ENCODE results near the gene P3H1. TPM values are rescaled to one million over a fixed set of nuclear protein-coding genes. Genes with fewer than 3 reads are reported as not detected.

P3H1 gene
- total and polyA plus RNA-seq, 2 experiments from 2014 or later = 102 to 192 TPM

- Histone ChIP-seq H2AFZ (no peak overlapping the region), H3K9me3 (ENCODE audit: low read depth) (no peaks in the 10 kb centered on the region), H3K4me3 (no peak overlapping the region), H4K20me1 (ENCODE audit: insufficient read depth, poor library complexity, severe bottlenecking) (no peaks in the 10 kb centered on the region), H3K27me3 (no peaks in the 10 kb centered on the region), H3K36me3 (replicated peaks; ENCODE audit: insufficient read depth, low read depth) (no peaks in the 10 kb centered on the region), H3K79me2 (no peaks in the 10 kb centered on the region), H3K4me2 (no peak overlapping the region), H3K4me1 (ENCODE audit: insufficient read depth) (peaks cover 5% of the 10 kb centered on the region), H3K27ac (no peak overlapping the region), H3K9me2 (replicated peaks; ENCODE audit: insufficient read depth) (no peaks in the 10 kb centered on the region)
- peak; percentile 62 for DNase-seq (ENCODE audit: low spot score)
- TF ChIP-seq EZH2 (IDR thresholded peaks at IDR 0.05; ENCODE audit: borderline replicate concordance) (no peak), CTCF (IDR thresholded peaks at IDR 0.05; ENCODE audit: poor library complexity) (peak; percentile 57)
- WGBS (ENCODE audit: low lambda C conversion rate, missing lambda C conversion rate) = 73% methylated on average over 14 of the region's 14 CpGs
Measured at GRCh38 chr1:42747125-42747524, 19.7 kb downstream of the P3H1 start.

- H3K27ac ChIP-seq = no peak overlapping the region
- H3K9me3 ChIP-seq (ENCODE audit: low read depth) = no peaks in the 10 kb centered on the region
- TF ChIP-seq EZH2phosphoT487 (IDR thresholded peaks at IDR 0.05; ENCODE audit: low read depth, severe bottlenecking, unreplicated experiment) = no peak
- no peak for TF ChIP-seq CTCF (IDR thresholded peaks at IDR 0.05; ENCODE audit: poor library complexity)
- TF ChIP-seq EZH2 (IDR thresholded peaks at IDR 0.05; ENCODE audit: borderline replicate concordance) = no peak
- H3K4me3 ChIP-seq = no peak overlapping the region
- peaks cover 5% of the 10 kb centered on the region for H3K4me1 ChIP-seq (ENCODE audit: insufficient read depth)
- no peaks in the 10 kb centered on the region for H3K36me3 ChIP-seq (replicated peaks; ENCODE audit: insufficient read depth, low read depth)
- no peak for DNase-seq (ENCODE audit: low spot score)
- WGBS (ENCODE audit: low lambda C conversion rate, missing lambda C conversion rate) = 98% methylated on average over 12 of the region's 12 CpGs
- H4K20me1 ChIP-seq (ENCODE audit: insufficient read depth, poor library complexity, severe bottlenecking) = no peaks in the 10 kb centered on the region
- H3K9me2 ChIP-seq (replicated peaks; ENCODE audit: insufficient read depth) = no peaks in the 10 kb centered on the region
- H2AFZ ChIP-seq = no peak overlapping the region
- no peak overlapping the region for H3K4me2 ChIP-seq
- no peaks in the 10 kb centered on the region for H3K27me3 ChIP-seq
- H3K79me2 ChIP-seq = no peaks in the 10 kb centered on the region
Measured at GRCh38 chr1:42746436-42747105, 20.3 kb downstream of the P3H1 start.

- Histone ChIP-seq H3K4me2 (no peak overlapping the region), H3K27me3 (no peaks in the 10 kb centered on the region), H4K20me1 (ENCODE audit: insufficient read depth, poor library complexity, severe bottlenecking) (no peaks in the 10 kb centered on the region), H3K79me2 (no peaks in the 10 kb centered on the region), H3K36me3 (replicated peaks; ENCODE audit: insufficient read depth, low read depth) (no peaks in the 10 kb centered on the region), H3K9me2 (replicated peaks; ENCODE audit: insufficient read depth) (no peaks in the 10 kb centered on the region), H3K9me3 (ENCODE audit: low read depth) (no peaks in the 10 kb centered on the region), H2AFZ (no peak overlapping the region), H3K27ac (no peak overlapping the region), H3K4me1 (ENCODE audit: insufficient read depth) (peaks cover 6% of the 10 kb centered on the region), H3K4me3 (no peak overlapping the region)
- no peak for DNase-seq (ENCODE audit: low spot score)
- TF ChIP-seq CTCF (IDR thresholded peaks at IDR 0.05; ENCODE audit: poor library complexity) (no peak), EZH2phosphoT487 (IDR thresholded peaks at IDR 0.05; ENCODE audit: low read depth, severe bottlenecking, unreplicated experiment) (no peak), EZH2 (IDR thresholded peaks at IDR 0.05; ENCODE audit: borderline replicate concordance) (no peak)
- 67% methylated on average over 8 of the region's 8 CpGs for WGBS (ENCODE audit: low lambda C conversion rate, missing lambda C conversion rate)
Measured at GRCh38 chr1:42745851-42746250, 21.0 kb downstream of the P3H1 start.

- TF ChIP-seq EZH2 (IDR thresholded peaks at IDR 0.05; ENCODE audit: borderline replicate concordance) (no peak), EZH2phosphoT487 (IDR thresholded peaks at IDR 0.05; ENCODE audit: low read depth, severe bottlenecking, unreplicated experiment) (no peak), CTCF (IDR thresholded peaks at IDR 0.05; ENCODE audit: poor library complexity) (no peak)
- Histone ChIP-seq H3K4me2 (no peak overlapping the region), H3K4me1 (ENCODE audit: insufficient read depth) (peaks cover 20% of the 10 kb centered on the region), H3K36me3 (replicated peaks; ENCODE audit: insufficient read depth, low read depth) (no peaks in the 10 kb centered on the region), H2AFZ (no peak overlapping the region), H3K9me2 (replicated peaks; ENCODE audit: insufficient read depth) (no peaks in the 10 kb centered on the region), H3K79me2 (no peaks in the 10 kb centered on the region), H3K27me3 (no peaks in the 10 kb centered on the region), H3K9me3 (ENCODE audit: low read depth) (no peaks in the 10 kb centered on the region), H4K20me1 (ENCODE audit: insufficient read depth, poor library complexity, severe bottlenecking) (no peaks in the 10 kb centered on the region), H3K4me3 (no peak overlapping the region), H3K27ac (no peak overlapping the region)
- no peak for DNase-seq (ENCODE audit: low spot score)
- 88% methylated on average over 9 of the region's 9 CpGs for WGBS (ENCODE audit: low lambda C conversion rate, missing lambda C conversion rate)
Measured at GRCh38 chr1:42744148-42744413, 22.7 kb downstream of the P3H1 start.

Data from hepatocyte (in vitro differentiated cells).